HG03139 (cell line): ENCODE measurements around the gene CTAGE9.
"Not testable (repeated sequence)": the region's sequence is repeated elsewhere in the genome, so short reads cannot be mapped to it uniquely, and the experiment has no call there.

Experiments
- ATAC-seq: cut with Tn5 transposase; IDR thresholded peaks from one replicate; pipeline ENCODE4 v1.9.1; 2021; ENCODE audit not compliant: unreplicated experiment

Gene CTAGE9

GRCh38 chr6:131729550-131729949 is 18.7 kb upstream of the CTAGE9 start:
- no peak for ATAC-seq

- no peak for ATAC-seq
Observed at GRCh38 chr6:131728296-131728939, 17.6 kb upstream of the CTAGE9 start.

GRCh38 chr6:131727868-131728267 is 17.1 kb upstream of the CTAGE9 start:
- no peak for ATAC-seq

- no peak for ATAC-seq
Observed at GRCh38 chr6:131727467-131727866, 16.6 kb upstream of the CTAGE9 start.

- ATAC-seq = no peak
Observed at GRCh38 chr6:131724114-131724513, 13.3 kb upstream of the CTAGE9 start.

GRCh38 chr6:131721161-131721560 is 10.3 kb upstream of the CTAGE9 start:
- ATAC-seq = no peak

GRCh38 chr6:131717836-131718542 is 7.2 kb upstream of the CTAGE9 start:
- ATAC-seq = no peak

- ATAC-seq = not testable (repeated sequence)
Observed at GRCh38 chr6:131715567-131715966, 4.8 kb upstream of the CTAGE9 start.

GRCh38 chr6:131703905-131704304 is 6.9 kb downstream of the CTAGE9 start:
- ATAC-seq = not testable (repeated sequence)

GRCh38 chr6:131700851-131701250 is 10.0 kb downstream of the CTAGE9 start:
- not testable (repeated sequence) for ATAC-seq

GRCh38 chr6:131696956-131697355 is 13.9 kb downstream of the CTAGE9 start:
- ATAC-seq = no peak

- peak; percentile 93 for ATAC-seq
Observed at GRCh38 chr6:131694832-131695426, 15.9 kb downstream of the CTAGE9 start.

GRCh38 chr6:131693384-131693783 is 17.4 kb downstream of the CTAGE9 start:
- ATAC-seq = no peak

- ATAC-seq = no peak
Observed at GRCh38 chr6:131692589-131692988, 18.2 kb downstream of the CTAGE9 start.

- ATAC-seq = no peak
Observed at GRCh38 chr6:131692031-131692430, 18.8 kb downstream of the CTAGE9 start.

- peak; percentile 67 for ATAC-seq
Observed at GRCh38 chr6:131688286-131688685, 22.5 kb downstream of the CTAGE9 start.

- ATAC-seq = no peak
Observed at GRCh38 chr6:131687022-131687421, 23.8 kb downstream of the CTAGE9 start.

GRCh38 chr6:131685266-131685780 is 25.5 kb downstream of the CTAGE9 start:
- ATAC-seq = peak; percentile 51

- ATAC-seq = peak; percentile 63
Observed at GRCh38 chr6:131683479-131683878, 27.3 kb downstream of the CTAGE9 start.

GRCh38 chr6:131682442-131682841 is 28.4 kb downstream of the CTAGE9 start:
- ATAC-seq = no peak

GRCh38 chr6:131681585-131681984 is 29.2 kb downstream of the CTAGE9 start:
- ATAC-seq = no peak

- no peak for ATAC-seq
Observed at GRCh38 chr6:131680868-131681267, 29.9 kb downstream of the CTAGE9 start.
